Prostate gland (tissue), 2 donors: ENCODE results near the gene RIMBP2. TPM values are rescaled to one million over a fixed set of nuclear protein-coding genes. Genes with fewer than 3 reads are reported as not detected.

Experiments used
- DNase-seq: peaks from one replicate; pipeline ENCODE4 v3.0.0-alpha.2; 2019; ENCODE audit warnings: low spot score
- H3K27ac ChIP-seq, 2 donors: fragments of 200-600 bp; sonication (generic); 2 replicates each; pipeline ENCODE4 v1.5.1; 2017 to 2019
- H3K27me3 ChIP-seq: fragments of 200-600 bp; sonication (generic); replicated peaks from 2 replicates; pipeline ENCODE4 v1.5.1; 2019; ENCODE audit not compliant: insufficient read depth
- H3K36me3 ChIP-seq, 2 donors: fragments of 200-600 bp; sonication (generic); 1 replicate in 1 of 2; 2 replicates in 1 of 2; pipeline versions ENCODE4 v1.5.1 to v1.8.1; 2017 to 2019
- H3K4me1 ChIP-seq: fragments of 200-600 bp; sonication (generic); replicated peaks from 2 replicates; pipeline ENCODE4 v1.5.1; 2019
- H3K4me3 ChIP-seq, 2 donors: fragments of 200-600 bp; sonication (generic); 2 replicates each; pipeline ENCODE4 v1.5.1; 2017 to 2019
- H3K9me3 ChIP-seq: fragments of 200-600 bp; sonication (generic); 2 replicates; pipeline ENCODE4 v1.5.1; 2017
- POLR2A ChIP-seq: fragments of 450-650 bp; IDR thresholded peaks from one replicate; pipeline ENCODE4 v1.6.1; 2016; ENCODE audit warnings: antibody characterized with exemption, mild to moderate bottlenecking
- POLR2AphosphoS5 ChIP-seq: sonication (generic); formaldehyde crosslinking; IDR thresholded peaks from one replicate; pipeline ENCODE4 v1.6.1; 2017; ENCODE audit warnings: antibody characterized with exemption
- WGBS: methylation state at CpG from one replicate; pipeline ENCODE4 v1.1.5; 2018; 5-methylcytosine and 5-hydroxymethylcytosine counted together
- intact Hi-C: fragments of 100-400 bp; cut with DNase I; formaldehyde crosslinking; loops from one replicate; pipeline ENCODE4 v1.14.2; 2022
- total RNA-seq, 2 donors: library from RNA; depleted of rRNA; stranded (reverse); fragments of >200 nt; gene quantifications; one replicate each; pipeline ENCODE4 v1.1.0, GENCODE V29; 2016
- TF ChIP-seq, protein P1 (sequence below), 4 experiments: fragments of 200-600 bp in 2 of 4; fragments of 450-650 bp in 2 of 4; sonication (generic) in 2 of 4; IDR thresholded peaks; 1 replicate in 3 of 4; 2 replicates in 1 of 4; pipeline ENCODE4 v1.5.1; 2016 to 2019; ENCODE audit warnings: antibody characterized with exemption in 4 of 4, mild to moderate bottlenecking in 2 of 4, moderate library complexity in 2 of 4

RIMBP2 gene
- total RNA-seq, 2 donors from 2014 or later = 0.96 to 7.0 TPM

DNA sequence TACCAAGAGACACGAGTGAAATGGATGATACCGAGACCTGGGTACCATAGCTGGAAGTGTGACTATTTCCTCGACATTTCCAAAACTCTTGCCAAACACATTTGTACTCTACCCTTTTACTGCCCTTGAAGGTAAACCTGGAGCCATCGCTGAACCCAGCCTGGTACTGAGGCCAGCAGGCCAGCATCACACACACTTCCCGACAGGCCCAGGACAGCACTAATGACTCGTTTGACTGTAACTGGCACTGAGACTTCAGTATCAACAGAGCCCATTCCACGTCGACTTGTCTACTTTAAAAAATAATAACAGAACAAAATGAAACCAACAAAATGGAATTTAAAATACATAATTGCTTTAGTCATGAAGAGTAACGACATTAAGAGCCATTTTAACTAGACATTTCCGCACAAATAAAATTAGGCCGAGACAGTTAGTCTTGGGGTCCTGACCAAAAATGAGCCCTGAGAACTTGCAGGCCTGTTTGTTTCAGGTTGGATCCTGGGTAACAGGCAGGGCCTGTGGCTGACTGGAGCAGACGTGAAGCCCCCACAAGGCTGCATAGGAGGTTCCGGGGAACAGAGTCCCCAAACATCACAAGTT is 94.3 kb downstream of the RIMBP2 start:
- no peaks in the 10 kb centered on the region for H3K9me3 ChIP-seq
- no peaks in the 10 kb centered on the region for H3K4me1 ChIP-seq
- no peak for DNase-seq
- intact Hi-C loops = no loop called here
- H3K27ac ChIP-seq = no peak overlapping the region
- H3K4me3 ChIP-seq = no peak overlapping the region
- no peaks in the 10 kb centered on the region for H3K27me3 ChIP-seq
- WGBS = 90% methylated on average over 13 of the region's 13 CpGs
- no peaks in the 10 kb centered on the region for H3K36me3 ChIP-seq
- TF ChIP-seq POLR2AphosphoS5 (no peak), POLR2A (no peak)
- TF ChIP-seq, protein P1, sequence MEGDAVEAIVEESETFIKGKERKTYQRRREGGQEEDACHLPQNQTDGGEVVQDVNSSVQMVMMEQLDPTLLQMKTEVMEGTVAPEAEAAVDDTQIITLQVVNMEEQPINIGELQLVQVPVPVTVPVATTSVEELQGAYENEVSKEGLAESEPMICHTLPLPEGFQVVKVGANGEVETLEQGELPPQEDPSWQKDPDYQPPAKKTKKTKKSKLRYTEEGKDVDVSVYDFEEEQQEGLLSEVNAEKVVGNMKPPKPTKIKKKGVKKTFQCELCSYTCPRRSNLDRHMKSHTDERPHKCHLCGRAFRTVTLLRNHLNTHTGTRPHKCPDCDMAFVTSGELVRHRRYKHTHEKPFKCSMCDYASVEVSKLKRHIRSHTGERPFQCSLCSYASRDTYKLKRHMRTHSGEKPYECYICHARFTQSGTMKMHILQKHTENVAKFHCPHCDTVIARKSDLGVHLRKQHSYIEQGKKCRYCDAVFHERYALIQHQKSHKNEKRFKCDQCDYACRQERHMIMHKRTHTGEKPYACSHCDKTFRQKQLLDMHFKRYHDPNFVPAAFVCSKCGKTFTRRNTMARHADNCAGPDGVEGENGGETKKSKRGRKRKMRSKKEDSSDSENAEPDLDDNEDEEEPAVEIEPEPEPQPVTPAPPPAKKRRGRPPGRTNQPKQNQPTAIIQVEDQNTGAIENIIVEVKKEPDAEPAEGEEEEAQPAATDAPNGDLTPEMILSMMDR (IDR thresholded peaks at IDR 0.05) = no peak

GRCh38 chr12:130620756-130621155 is 95.3 kb downstream of the RIMBP2 start:
- no peak for DNase-seq
- no peaks in the 10 kb centered on the region for H3K9me3 ChIP-seq
- intact Hi-C loops = no loop called here
- no peaks in the 10 kb centered on the region for H3K36me3 ChIP-seq
- H3K27ac ChIP-seq = no peak overlapping the region
- no peaks in the 10 kb centered on the region for H3K27me3 ChIP-seq
- H3K4me1 ChIP-seq = no peaks in the 10 kb centered on the region
- H3K4me3 ChIP-seq = no peak overlapping the region
- 94% methylated on average over 6 of the region's 6 CpGs for WGBS
- no peak for TF ChIP-seq POLR2AphosphoS5
- no peak for TF ChIP-seq POLR2A
- TF ChIP-seq, protein P1 (IDR thresholded peaks at IDR 0.05) = no peak

DNA sequence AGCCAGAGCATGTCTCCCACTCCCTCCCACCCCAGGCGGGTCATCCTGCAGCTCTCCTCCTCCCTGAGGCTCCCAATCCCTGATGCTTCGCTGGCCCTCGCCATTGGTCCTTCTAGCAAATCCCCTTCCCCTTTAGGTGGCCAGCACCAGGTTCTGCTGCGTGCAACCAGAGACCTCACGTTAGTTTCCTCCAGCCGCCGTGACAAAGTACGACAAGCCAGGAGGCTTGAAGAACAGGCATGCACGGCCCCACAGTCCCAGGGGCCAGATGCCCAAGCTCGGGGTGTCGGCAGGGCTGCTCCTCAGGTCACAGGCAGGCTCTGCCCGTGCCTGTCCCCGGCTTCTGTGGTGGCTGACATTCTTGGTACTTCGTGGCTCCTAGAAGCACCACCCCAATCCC is 95.8 kb downstream of the RIMBP2 start:
- Histone ChIP-seq H3K4me3 (no peak overlapping the region), H3K9me3 (no peaks in the 10 kb centered on the region), H3K4me1 (no peaks in the 10 kb centered on the region), H3K27ac (no peak overlapping the region), H3K36me3 (no peaks in the 10 kb centered on the region), H3K27me3 (no peaks in the 10 kb centered on the region)
- intact Hi-C loops = no loop called here
- DNase-seq = no peak
- TF ChIP-seq POLR2AphosphoS5 (no peak), POLR2A (no peak)
- TF ChIP-seq, protein P1 (IDR thresholded peaks at IDR 0.05) = no peak
- 95% methylated on average over 14 of the region's 14 CpGs for WGBS

DNA sequence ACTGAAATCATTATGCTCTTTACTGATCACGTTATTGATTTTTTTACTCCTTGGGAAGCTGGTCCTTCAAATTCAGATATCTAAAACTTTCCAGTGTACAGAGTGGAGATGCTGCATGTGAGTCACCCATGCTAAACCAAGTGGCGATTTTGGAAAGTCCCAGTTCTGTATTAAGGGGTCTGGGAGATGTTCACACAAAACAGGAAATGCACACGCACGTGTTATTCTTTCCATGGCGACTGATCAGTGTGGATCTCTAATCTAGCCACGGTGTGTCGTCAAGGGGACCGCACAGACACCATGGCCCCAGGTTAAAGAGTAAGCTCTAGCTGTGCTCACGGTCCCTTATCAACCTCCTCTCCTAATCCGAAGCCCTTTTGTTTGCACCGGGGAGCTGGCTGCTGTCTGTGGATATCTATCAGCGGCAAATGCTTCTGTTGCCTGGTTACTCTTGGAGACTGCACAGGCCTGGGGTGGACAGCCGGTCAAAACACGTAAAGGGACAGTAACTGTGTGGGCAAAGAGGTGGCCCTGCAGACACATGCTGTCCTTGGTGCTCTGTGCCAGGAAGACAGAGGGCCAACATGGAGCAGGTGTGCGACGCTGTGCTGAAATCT is 96.6 kb downstream of the RIMBP2 start:
- no peaks in the 10 kb centered on the region for H3K9me3 ChIP-seq
- no peak for TF ChIP-seq POLR2A
- no peak for TF ChIP-seq POLR2AphosphoS5
- TF ChIP-seq, protein P1 (IDR thresholded peaks at IDR 0.05) = no peak
- no peak for DNase-seq
- 73% methylated on average over 16 of the region's 16 CpGs for WGBS
- intact Hi-C loops = no loop called here
- no peaks in the 10 kb centered on the region for H3K27me3 ChIP-seq
- no peak overlapping the region for H3K4me3 ChIP-seq
- no peaks in the 10 kb centered on the region for H3K36me3 ChIP-seq
- no peak overlapping the region for H3K27ac ChIP-seq
- no peaks in the 10 kb centered on the region for H3K4me1 ChIP-seq

GRCh38 chr12:130617219-130617618 is 98.9 kb downstream of the RIMBP2 start:
- intact Hi-C loops = no loop called here
- no peak overlapping the region for H3K27ac ChIP-seq
- TF ChIP-seq, protein P1 (IDR thresholded peaks at IDR 0.05) = no peak
- no peak for TF ChIP-seq POLR2AphosphoS5
- TF ChIP-seq POLR2A = no peak
- H3K36me3 ChIP-seq = no peaks in the 10 kb centered on the region
- no peaks in the 10 kb centered on the region for H3K9me3 ChIP-seq
- no peaks in the 10 kb centered on the region for H3K4me1 ChIP-seq
- no peak overlapping the region for H3K4me3 ChIP-seq
- DNase-seq = no peak
- H3K27me3 ChIP-seq = no peaks in the 10 kb centered on the region
- WGBS = 90% methylated on average over 4 of the region's 4 CpGs
